OCI-LY1 (cell line): ENCODE measurements around the gene ARHGEF2.
A peak's percentile ranks its signal among the peaks of the same experiment; 100 is the strongest.

ENCODE experiments used
- H2AFZ ChIP-seq: fragments of 200-600 bp; sonication (generic), shearing (Covaris generic); 2 replicates; pipeline ENCODE4 v1.6.0; 2014; ENCODE audit warnings: antibody characterized with exemption, mild to moderate bottlenecking, low read length
- H3F3A ChIP-seq: fragments of 200-600 bp; sonication (generic), shearing (Covaris generic); 2 replicates; pipeline ENCODE4 v1.6.0; 2014; ENCODE audit warnings: mild to moderate bottlenecking, antibody characterized with exemption, low read length, moderate library complexity; ENCODE audit not compliant: insufficient read depth
- H3K27ac ChIP-seq: fragments of 200-600 bp; sonication (generic); 2 replicates; pipeline ENCODE4 v1.5.1; 2014; ENCODE audit warnings: low read length, mixed run types, mild to moderate bottlenecking, low read depth; ENCODE audit not compliant: poor library complexity, severe bottlenecking
- H3K27me3 ChIP-seq: fragments of 200-600 bp; sonication (generic); 2 replicates; pipeline ENCODE4 v1.6.0; 2014; ENCODE audit warnings: antibody characterized with exemption, mild to moderate bottlenecking, low read length, moderate library complexity; ENCODE audit not compliant: insufficient read depth
- H3K36me3 ChIP-seq: fragments of 200-600 bp; sonication (generic); 2 replicates; pipeline ENCODE4 v1.6.1; 2014; ENCODE audit warnings: mild to moderate bottlenecking, antibody characterized with exemption, low read length, moderate library complexity, mixed read lengths; ENCODE audit not compliant: insufficient read depth
- H3K4me1 ChIP-seq: fragments of 200-600 bp; sonication (generic); 2 replicates; pipeline ENCODE4 v1.5.1; 2014; ENCODE audit warnings: mild to moderate bottlenecking, low read length, moderate library complexity; ENCODE audit not compliant: insufficient read depth, severe bottlenecking
- H3K4me2 ChIP-seq: fragments of 200-600 bp; sonication (generic), shearing (Covaris generic); 2 replicates; pipeline ENCODE4 v1.6.1; 2014; ENCODE audit warnings: low read length
- H3K4me3 ChIP-seq: fragments of 200-600 bp; sonication (generic); 2 replicates; pipeline ENCODE4 v1.5.1; 2014; ENCODE audit warnings: low read length, low read depth, mild to moderate bottlenecking, mixed read lengths; ENCODE audit not compliant: poor library complexity, severe bottlenecking
- H3K79me2 ChIP-seq: fragments of 200-600 bp; shearing (Covaris generic); 2 replicates; pipeline ENCODE4 v1.6.1; 2016; ENCODE audit warnings: mixed run types, low read length, mixed read lengths; ENCODE audit not compliant: insufficient read depth
- H3K9ac ChIP-seq: fragments of 200-600 bp; sonication (generic), shearing (Covaris generic); 2 replicates; pipeline ENCODE4 v1.6.1; 2014; ENCODE audit warnings: mild to moderate bottlenecking, low read length, mixed read lengths
- H3K9me2 ChIP-seq: fragments of 200-600 bp; sonication (generic), shearing (Covaris generic); 2 replicates; pipeline ENCODE4 v1.6.1; 2014; ENCODE audit warnings: low read depth, mild to moderate bottlenecking, low read length, mixed read lengths
- H3K9me3 ChIP-seq: fragments of 200-600 bp; shearing (Covaris generic); 2 replicates; pipeline ENCODE4 v1.6.1; 2014; ENCODE audit warnings: low read length, mixed read lengths
- H4K20me1 ChIP-seq: fragments of 200-600 bp; sonication (generic), shearing (Covaris generic); 2 replicates; pipeline ENCODE4 v1.6.0; 2016; ENCODE audit warnings: mild to moderate bottlenecking, low read length; ENCODE audit not compliant: insufficient read depth
- CTCF ChIP-seq: fragments of 200-600 bp; sonication (generic), shearing (Covaris generic); IDR thresholded peaks from 2 replicates; pipeline ENCODE4 v1.5.1; 2017; ENCODE audit warnings: mild to moderate bottlenecking, antibody characterized with exemption, low read length, moderate library complexity, mixed read lengths
- EZH2 ChIP-seq: fragments of 200-600 bp; sonication (generic), shearing (Covaris generic); IDR thresholded peaks from 2 replicates; pipeline ENCODE4 v1.8.0; 2017; ENCODE audit warnings: borderline replicate concordance, mixed run types, mild to moderate bottlenecking, antibody characterized with exemption, low read length, moderate library complexity, mixed read lengths

ARHGEF2 gene

DNA sequence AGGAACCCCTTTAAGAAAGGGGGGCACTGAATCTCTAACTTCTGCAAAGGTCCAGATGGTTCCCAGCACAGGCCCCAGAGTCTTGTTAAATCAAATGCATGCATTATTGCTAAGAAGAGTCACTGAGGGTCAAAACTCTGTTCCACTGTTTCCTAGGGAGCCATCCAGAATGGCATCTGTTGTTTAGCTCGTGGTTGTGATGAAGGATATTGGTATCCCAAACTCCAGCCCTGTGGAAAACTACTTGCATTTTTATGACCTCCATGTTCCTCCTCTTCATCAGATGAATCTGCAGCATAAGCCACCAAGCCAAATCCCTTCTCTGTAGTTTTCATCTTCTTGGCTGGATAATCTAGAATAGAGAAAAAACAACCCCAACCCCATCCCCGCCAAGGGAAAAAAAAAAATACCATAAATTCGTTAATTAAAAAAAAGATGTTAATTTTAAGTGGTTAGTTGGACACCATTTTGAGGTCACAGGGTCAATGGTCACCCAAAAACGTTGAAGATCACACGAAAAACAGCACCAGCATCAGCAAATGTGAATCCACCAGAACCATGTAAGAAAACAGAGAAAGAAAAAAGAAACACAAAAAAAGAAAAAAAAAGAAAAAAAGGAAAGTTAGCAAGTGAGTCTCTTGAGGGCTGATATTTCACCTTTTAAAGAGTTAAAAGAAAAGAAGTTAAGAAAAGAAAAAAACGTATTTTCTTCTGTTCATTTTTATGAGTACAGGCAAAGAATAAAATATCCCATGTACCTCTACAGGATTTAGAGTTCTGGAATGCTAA lies 64.2 kb downstream of the ARHGEF2 start:
- Histone ChIP-seq H3K36me3 (peaks cover 83% of the 10 kb centered on the region), H3K79me2 (no peaks in the 10 kb centered on the region), H3K4me3 (no peak overlapping the region), H3F3A (peaks cover 9% of the 10 kb centered on the region), H2AFZ (no peak overlapping the region), H3K27me3 (no peaks in the 10 kb centered on the region), H3K27ac (no peak overlapping the region), H3K4me1 (peaks cover 23% of the 10 kb centered on the region), H4K20me1 (no peaks in the 10 kb centered on the region), H3K9me3 (no peaks in the 10 kb centered on the region), H3K9ac (no peak overlapping the region), H3K9me2 (no peaks in the 10 kb centered on the region), H3K4me2 (no peak overlapping the region)
- TF ChIP-seq EZH2 (no peak), CTCF (no peak)

DNA sequence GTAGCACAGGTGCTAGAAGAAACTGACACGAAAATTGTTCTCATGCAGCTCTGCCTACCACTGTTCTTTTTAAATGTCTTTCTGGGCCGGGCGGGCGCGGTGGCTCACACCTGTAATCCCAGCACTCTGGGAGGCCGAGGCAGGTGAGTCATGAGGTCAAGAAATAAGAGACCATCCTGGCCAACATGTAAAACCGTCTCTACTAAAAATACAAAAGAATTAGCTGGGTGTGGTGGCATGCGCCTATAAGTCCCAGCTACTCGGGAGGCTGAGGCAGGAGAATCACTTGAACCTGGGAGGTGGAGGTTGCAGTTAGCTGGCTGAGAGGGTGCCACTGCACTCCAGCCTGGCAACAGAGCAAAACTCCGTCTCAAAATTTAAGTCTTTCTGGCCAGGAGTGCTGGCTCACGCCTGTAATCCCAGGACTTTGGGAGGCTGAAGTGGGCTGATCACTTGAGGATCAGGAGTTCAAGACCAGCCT lies 66.3 kb downstream of the ARHGEF2 start:
- Histone ChIP-seq H2AFZ (no peak overlapping the region), H3K4me2 (peak overlapping the region; percentile 95), H3K4me1 (peaks cover 23% of the 10 kb centered on the region), H3K9me3 (no peaks in the 10 kb centered on the region), H3K27ac (peak overlapping the region; percentile 80), H4K20me1 (no peaks in the 10 kb centered on the region), H3K4me3 (no peak overlapping the region), H3K9me2 (no peaks in the 10 kb centered on the region), H3K27me3 (no peaks in the 10 kb centered on the region), H3K79me2 (no peaks in the 10 kb centered on the region), H3K9ac (peak overlapping the region; percentile 65; the same call in 1 of the 2 replicates), H3K36me3 (peaks cover 77% of the 10 kb centered on the region), H3F3A (peaks cover 9% of the 10 kb centered on the region)
- TF ChIP-seq CTCF (no peak), EZH2 (no peak)

DNA sequence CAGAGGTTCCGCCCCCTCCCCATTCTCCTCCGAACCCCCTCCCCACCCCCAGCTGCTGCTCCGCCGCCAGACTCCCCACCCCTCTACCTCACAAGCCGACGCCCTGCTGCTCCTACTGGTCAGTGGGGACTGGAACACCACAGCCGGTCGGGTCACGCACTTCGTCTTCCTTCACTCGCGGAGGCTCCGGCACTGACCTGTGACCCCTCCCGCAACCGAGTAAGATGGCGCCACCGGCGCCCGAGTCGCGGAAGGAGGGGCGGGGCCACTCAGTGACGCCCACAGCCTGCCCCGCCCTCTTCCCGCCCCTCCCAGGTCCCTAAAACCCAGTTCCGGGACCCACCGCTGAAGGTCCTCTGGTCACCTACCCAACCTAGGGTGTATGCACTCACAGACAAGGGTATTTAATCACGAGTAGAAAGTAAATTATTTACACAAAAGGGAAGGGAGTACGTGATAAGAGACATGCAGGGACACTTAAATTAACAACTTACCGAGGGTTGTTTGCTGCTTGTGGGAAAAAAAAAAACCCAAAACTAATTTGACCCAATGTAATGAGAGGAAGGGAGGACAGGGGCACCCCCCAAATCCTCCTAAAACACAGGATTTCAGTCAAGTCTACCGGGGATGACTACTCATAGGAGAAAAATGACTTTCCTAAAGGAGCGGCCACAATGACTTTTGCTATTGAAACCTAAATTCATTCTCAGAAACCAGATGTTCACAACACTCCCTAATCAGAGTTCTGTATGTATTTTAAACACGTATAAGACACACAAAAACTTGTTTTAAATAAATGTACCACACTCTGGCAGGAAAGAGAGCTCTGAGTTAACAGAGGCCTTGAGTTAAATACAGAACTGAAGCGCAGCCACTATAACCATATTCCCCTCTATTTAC lies 66.9 kb downstream of the ARHGEF2 start, which contains the start of gene RIT1:
RIT1 (minus strand) TSS at position 194 of the 900 bp plus-strand sequence. CDS start 588 bp downstream, outside the sequence.
- Histone ChIP-seq H3F3A (peaks cover 9% of the 10 kb centered on the region), H3K9ac (peak within 1 kb of the TSS; percentile 65), H3K4me3 (peak within 1 kb of the TSS; percentile 81), H3K27ac (peak within 1 kb of the TSS; percentile 80), H3K27me3 (no peaks in the 10 kb centered on the region), H3K4me1 (peaks cover 23% of the 10 kb centered on the region), H3K79me2 (no peaks in the 10 kb centered on the region), H2AFZ (no peak within 1 kb of the TSS), H4K20me1 (no peaks in the 10 kb centered on the region), H3K9me3 (no peaks in the 10 kb centered on the region), H3K9me2 (no peaks in the 10 kb centered on the region), H3K4me2 (peak within 1 kb of the TSS; percentile 95), H3K36me3 (peaks cover 74% of the 10 kb centered on the region)
- no peak for TF ChIP-seq CTCF
